Left lung (tissue), 10 donors: ENCODE data around the gene GPR173. TPM values are rescaled to one million over a fixed set of nuclear protein-coding genes. Genes with fewer than 3 reads are reported as not detected.
A peak's percentile ranks its signal among the peaks of the same experiment; 100 is the strongest.

Experiments
- ATAC-seq: fragments of 200-7000 bp; cut with Tn5 transposase; one replicate; pipeline ENCODE4 v1.9.1; 2020; ENCODE audit warnings: moderate library complexity
- DNase-seq, 4 donors: peaks; one replicate each; pipeline ENCODE4 v3.0.0-alpha.2; 2013 to 2020
- H3K27ac ChIP-seq, 2 donors: fragments of 200-600 bp; sonication (generic) in 1 of 2; one replicate each; pipeline versions ENCODE4 v1.5.0 to v1.8.0; 2020 to 2021
- H3K27me3 ChIP-seq, 2 donors: fragments of 200-600 bp; sonication (generic) in 1 of 2; one replicate each; pipeline versions ENCODE4 v1.5.0 to v1.8.0; 2020 to 2021
- H3K36me3 ChIP-seq, 2 donors: fragments of 200-600 bp; sonication (generic) in 1 of 2; one replicate each; pipeline versions ENCODE4 v1.5.0 to v1.8.0; 2020 to 2021
- H3K4me1 ChIP-seq, 2 donors: fragments of 200-600 bp; one replicate each; pipeline ENCODE4 v1.8.0; 2021
- H3K4me3 ChIP-seq, 2 donors: fragments of 200-600 bp; sonication (generic) in 1 of 2; one replicate each; pipeline versions ENCODE4 v1.5.0 to v1.8.0; 2020 to 2021; ENCODE audit warnings: mild to moderate bottlenecking in 1 of 2
- H3K9me3 ChIP-seq, 2 donors: fragments of 200-600 bp; sonication (generic) in 1 of 2; one replicate each; pipeline versions ENCODE4 v1.5.0 to v1.8.0; 2020 to 2021
- intact Hi-C, 2 donors: fragments of 100-400 bp; cut with DNase I; formaldehyde crosslinking; loops; one replicate each; pipeline versions ENCODE4 v1.11.2 to v1.14.2; 2022
- polyA plus RNA-seq, 6 donors: library from polyadenylated mRNA; unstranded; fragments of 120-200 nt; gene quantifications; one replicate each; pipeline ENCODE4 v1.2.1, GENCODE V29; 2013; ENCODE audit not compliant: insufficient read length in 6 of 6
- total RNA-seq, 2 donors: library from RNA; stranded (reverse); fragmentation: NEBNext Ultra II Directional; extraction: Animal tissue kit (Norgen Biotek cat#: 25700); gene quantifications; one replicate each; pipeline ENCODE4 v1.2.1, GENCODE V29; 2021
- TF ChIP-seq, protein P1 (sequence below), 2 donors: fragments of 200-600 bp; sonication (generic) in 1 of 2; IDR thresholded peaks; one replicate each; pipeline versions ENCODE4 v1.5.0 to v1.8.0; 2021; ENCODE audit warnings: antibody characterized with exemption in 2 of 2
- donor health status: DM: no; HTN: yes; CAD: no.
- donor health status: DM: no; HTN: no; CAD: no.

The GPR173 gene
- total and polyA plus RNA-seq, 8 donors, result 2.0 to 19.8 (median 14.5) TPM

DNA sequence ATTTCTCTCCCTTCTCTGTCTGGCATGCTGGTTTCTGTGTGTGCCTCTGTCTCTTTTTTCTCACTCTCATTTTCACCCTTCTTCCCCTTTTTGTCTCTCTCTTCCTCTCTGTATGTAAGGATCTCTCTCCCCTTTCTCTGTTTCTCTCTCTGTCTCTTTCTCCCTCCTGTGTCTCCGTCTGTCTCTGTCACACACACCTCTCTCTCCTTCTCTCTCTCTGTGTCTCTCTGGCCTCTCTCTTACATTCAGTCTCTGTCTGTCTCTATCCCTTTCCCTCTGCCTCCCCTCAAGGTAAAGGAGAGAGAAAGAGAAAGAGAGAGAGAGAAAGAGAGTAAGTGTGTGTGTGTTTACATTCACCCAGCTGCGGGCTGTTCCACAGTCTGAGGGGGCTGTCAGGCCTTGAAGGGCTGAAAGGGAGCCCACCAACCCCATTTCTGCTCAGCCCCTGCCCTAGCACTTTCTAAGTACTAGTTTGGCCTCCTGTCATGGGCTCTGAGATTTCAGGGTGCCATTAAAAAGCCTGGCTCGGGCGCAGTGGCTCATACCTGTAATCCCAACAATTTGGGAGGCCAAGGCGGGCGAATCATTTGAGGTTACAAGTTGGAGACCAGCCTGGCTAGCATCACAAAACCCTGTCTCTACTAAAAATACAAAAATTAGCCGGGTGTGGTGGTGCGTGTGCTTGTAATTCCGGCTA is 24.0 kb downstream of the GPR173 start:
- DNase-seq (no peak), ATAC-seq (no peak)
- Histone ChIP-seq H3K27ac (no peak overlapping the region), H3K27me3 (peaks cover 0 to 4% of the 10 kb centered on the region in 2 donors), H3K9me3 (no peaks in the 10 kb centered on the region), H3K4me1 (no peaks in the 10 kb centered on the region), H3K36me3 (no peaks in the 10 kb centered on the region), H3K4me3 (peak overlapping the region in 1 of 2 donors; percentile 31)
- intact Hi-C loops, result no loop called here
- TF ChIP-seq, protein P1, sequence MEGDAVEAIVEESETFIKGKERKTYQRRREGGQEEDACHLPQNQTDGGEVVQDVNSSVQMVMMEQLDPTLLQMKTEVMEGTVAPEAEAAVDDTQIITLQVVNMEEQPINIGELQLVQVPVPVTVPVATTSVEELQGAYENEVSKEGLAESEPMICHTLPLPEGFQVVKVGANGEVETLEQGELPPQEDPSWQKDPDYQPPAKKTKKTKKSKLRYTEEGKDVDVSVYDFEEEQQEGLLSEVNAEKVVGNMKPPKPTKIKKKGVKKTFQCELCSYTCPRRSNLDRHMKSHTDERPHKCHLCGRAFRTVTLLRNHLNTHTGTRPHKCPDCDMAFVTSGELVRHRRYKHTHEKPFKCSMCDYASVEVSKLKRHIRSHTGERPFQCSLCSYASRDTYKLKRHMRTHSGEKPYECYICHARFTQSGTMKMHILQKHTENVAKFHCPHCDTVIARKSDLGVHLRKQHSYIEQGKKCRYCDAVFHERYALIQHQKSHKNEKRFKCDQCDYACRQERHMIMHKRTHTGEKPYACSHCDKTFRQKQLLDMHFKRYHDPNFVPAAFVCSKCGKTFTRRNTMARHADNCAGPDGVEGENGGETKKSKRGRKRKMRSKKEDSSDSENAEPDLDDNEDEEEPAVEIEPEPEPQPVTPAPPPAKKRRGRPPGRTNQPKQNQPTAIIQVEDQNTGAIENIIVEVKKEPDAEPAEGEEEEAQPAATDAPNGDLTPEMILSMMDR (IDR thresholded peaks at IDR 0.05), result no peak

DNA sequence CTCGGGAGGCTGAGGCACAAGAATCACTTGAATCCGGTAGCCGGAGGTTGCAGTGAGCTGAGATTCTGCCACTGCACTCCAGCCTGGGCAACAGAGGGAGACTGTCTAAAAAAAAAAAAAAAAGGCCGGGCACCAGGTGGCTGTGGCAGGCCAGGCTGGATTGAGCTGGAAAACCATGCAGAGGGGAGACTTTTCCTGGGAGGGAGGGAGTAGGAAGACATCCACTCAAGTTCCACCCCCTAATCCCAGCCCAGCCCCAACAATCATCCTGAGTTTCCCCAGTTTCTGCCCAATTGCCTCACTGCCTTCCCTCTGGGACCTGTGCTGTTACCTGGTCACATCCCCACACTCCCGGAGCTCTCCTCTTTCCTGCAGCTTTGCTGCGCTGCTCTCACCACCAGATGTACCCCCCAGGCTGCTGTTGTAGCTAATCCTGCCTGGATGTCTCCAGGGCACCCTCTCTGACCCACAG is 24.6 kb downstream of the GPR173 start:
- Histone ChIP-seq H3K9me3 (no peaks in the 10 kb centered on the region), H3K27me3 (peaks cover 0 to 4% of the 10 kb centered on the region in 2 donors), H3K4me1 (no peaks in the 10 kb centered on the region), H3K36me3 (no peaks in the 10 kb centered on the region), H3K4me3 (no peak overlapping the region), H3K27ac (no peak overlapping the region)
- DNase-seq (no peak), ATAC-seq (no peak)
- intact Hi-C loops, result no loop called here
- TF ChIP-seq, protein P1 (IDR thresholded peaks at IDR 0.05), result no peak

DNA sequence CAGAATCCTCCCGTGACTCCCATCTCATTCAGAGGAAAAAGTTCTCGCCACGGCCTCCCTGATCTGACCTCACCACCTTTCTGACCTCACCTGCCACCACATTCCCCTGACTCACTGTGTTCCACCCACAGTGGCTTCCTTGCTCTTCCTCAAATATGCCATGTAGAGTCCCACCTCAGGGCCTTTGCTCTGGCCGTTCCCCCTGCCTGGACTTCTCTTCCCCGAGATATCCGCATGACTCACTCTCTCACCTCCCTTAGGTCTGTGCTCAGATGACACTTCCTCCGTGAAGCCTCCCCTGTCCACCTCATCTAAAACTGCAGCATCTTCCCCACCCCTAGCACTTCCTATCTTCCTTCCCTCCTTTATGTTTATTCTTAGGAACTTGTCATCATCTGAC is 26.4 kb downstream of the GPR173 start:
- no peaks in the 10 kb centered on the region for H3K9me3 ChIP-seq
- TF ChIP-seq, protein P1 (IDR thresholded peaks at IDR 0.05), result no peak

DNA sequence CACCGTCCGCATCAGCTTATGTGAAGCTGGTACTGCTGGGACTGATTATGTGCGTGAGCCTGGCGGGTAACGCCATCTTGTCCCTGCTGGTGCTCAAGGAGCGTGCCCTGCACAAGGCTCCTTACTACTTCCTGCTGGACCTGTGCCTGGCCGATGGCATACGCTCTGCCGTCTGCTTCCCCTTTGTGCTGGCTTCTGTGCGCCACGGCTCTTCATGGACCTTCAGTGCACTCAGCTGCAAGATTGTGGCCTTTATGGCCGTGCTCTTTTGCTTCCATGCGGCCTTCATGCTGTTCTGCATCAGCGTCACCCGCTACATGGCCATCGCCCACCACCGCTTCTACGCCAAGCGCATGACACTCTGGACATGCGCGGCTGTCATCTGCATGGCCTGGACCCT is 28.1 kb downstream of the GPR173 start:
- Histone ChIP-seq H3K4me1 (no peaks in the 10 kb centered on the region), H3K9me3 (no peaks in the 10 kb centered on the region), H3K36me3 (no peaks in the 10 kb centered on the region), H3K27ac (no peak overlapping the region), H3K4me3 (no peak overlapping the region), H3K27me3 (no peaks in the 10 kb centered on the region)
- no peak for ATAC-seq
- DNase-seq, result no peak
- TF ChIP-seq, protein P1 (IDR thresholded peaks at IDR 0.05), result no peak
- intact Hi-C loops, result no loop called here

More for the DNA sequence above, 26.4 kb downstream of the GPR173 start:
- DNase-seq, result no peak
- no peaks in the 10 kb centered on the region for H3K4me1 ChIP-seq
- no peak for ATAC-seq
- no peaks in the 10 kb centered on the region for H3K36me3 ChIP-seq
- no peaks in the 10 kb centered on the region for H3K27me3 ChIP-seq
- H3K27ac ChIP-seq, result no peak overlapping the region
- intact Hi-C loops, result no loop called here
- H3K4me3 ChIP-seq, result no peak overlapping the region

DNA sequence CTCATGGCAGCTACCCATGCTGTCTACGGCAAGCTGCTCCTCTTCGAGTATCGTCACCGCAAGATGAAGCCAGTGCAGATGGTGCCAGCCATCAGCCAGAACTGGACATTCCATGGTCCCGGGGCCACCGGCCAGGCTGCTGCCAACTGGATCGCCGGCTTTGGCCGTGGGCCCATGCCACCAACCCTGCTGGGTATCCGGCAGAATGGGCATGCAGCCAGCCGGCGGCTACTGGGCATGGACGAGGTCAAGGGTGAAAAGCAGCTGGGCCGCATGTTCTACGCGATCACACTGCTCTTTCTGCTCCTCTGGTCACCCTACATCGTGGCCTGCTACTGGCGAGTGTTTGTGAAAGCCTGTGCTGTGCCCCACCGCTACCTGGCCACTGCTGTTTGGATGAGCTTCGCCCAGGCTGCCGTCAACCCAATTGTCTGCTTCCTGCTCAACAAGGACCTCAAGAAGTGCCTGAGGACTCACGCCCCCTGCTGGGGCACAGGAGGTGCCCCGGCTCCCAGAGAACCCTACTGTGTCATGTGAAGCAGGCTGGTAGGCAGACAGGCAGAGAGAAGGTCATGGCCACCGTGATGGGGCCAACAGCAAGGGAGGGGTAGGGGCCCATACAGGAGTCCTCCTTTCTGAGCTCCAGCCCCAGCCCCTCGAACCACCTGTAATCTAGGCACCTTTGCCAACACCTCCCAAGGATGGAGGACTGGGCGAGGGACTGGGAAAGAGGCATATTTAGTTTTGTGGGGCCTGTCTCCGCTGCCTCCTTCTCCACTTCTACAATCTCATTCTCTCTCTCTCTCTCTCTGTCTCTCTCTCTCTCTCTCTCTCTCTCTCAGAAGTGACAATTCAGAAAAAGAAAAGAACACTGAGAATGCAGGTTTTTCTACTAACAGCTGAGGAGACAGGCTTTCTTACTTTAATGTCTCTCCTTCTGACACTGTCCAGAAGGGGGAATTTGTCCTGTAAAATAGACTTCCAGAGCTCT is 28.9 kb downstream of the GPR173 start:
- ATAC-seq, result no peak
- H3K9me3 ChIP-seq, result no peaks in the 10 kb centered on the region
- no peak for DNase-seq

More for the DNA sequence above, 28.9 kb downstream of the GPR173 start:
- H3K4me3 ChIP-seq, result no peak overlapping the region
- intact Hi-C loops, result no loop called here
- TF ChIP-seq, protein P1 (IDR thresholded peaks at IDR 0.05), result no peak
- no peaks in the 10 kb centered on the region for H3K4me1 ChIP-seq
- no peak overlapping the region for H3K27ac ChIP-seq
- no peaks in the 10 kb centered on the region for H3K36me3 ChIP-seq
- H3K27me3 ChIP-seq, result no peaks in the 10 kb centered on the region
